ENCODE measurements around the gene IL36B. TPM values are rescaled to one million over a fixed set of nuclear protein-coding genes. Genes with fewer than 3 reads are reported as not detected.

Gene IL36B
- total RNA-seq, 4 donors from 2014 or later = not detected

DNA sequence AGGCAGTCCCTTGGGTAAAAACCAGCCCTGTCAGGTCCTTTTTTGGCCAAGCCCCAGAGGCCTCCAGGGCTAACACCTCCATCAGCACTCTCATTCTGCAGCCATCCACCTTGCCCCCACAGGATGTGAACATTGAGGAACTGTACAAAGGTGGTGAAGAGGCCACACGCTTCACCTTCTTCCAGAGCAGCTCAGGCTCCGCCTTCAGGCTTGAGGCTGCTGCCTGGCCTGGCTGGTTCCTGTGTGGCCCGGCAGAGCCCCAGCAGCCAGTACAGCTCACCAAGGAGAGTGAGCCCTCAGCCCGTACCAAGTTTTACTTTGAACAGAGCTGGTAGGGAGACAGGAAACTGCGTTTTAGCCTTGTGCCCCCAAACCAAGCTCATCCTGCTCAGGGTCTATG lies 22.4 kb upstream of the IL36B start:
- no peaks in the 10 kb centered on the region for H3K36me3 ChIP-seq
- no peak for DNase-seq
- intact Hi-C loops (cut with DNase I; ENCODE audit: low total_unique reads) = no loop called here
- H3K9me3 ChIP-seq = no peaks in the 10 kb centered on the region
- H3K27ac ChIP-seq = no peak overlapping the region
- TF ChIP-seq, protein P1, sequence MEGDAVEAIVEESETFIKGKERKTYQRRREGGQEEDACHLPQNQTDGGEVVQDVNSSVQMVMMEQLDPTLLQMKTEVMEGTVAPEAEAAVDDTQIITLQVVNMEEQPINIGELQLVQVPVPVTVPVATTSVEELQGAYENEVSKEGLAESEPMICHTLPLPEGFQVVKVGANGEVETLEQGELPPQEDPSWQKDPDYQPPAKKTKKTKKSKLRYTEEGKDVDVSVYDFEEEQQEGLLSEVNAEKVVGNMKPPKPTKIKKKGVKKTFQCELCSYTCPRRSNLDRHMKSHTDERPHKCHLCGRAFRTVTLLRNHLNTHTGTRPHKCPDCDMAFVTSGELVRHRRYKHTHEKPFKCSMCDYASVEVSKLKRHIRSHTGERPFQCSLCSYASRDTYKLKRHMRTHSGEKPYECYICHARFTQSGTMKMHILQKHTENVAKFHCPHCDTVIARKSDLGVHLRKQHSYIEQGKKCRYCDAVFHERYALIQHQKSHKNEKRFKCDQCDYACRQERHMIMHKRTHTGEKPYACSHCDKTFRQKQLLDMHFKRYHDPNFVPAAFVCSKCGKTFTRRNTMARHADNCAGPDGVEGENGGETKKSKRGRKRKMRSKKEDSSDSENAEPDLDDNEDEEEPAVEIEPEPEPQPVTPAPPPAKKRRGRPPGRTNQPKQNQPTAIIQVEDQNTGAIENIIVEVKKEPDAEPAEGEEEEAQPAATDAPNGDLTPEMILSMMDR (IDR thresholded peaks at IDR 0.05) = no peak
- TF ChIP-seq POLR2A (IDR thresholded peaks at IDR 0.05) = no peak
- no peaks in the 10 kb centered on the region for H3K27me3 ChIP-seq
- H3K4me1 ChIP-seq = no peaks in the 10 kb centered on the region
- H3K4me3 ChIP-seq = no peak overlapping the region

DNA sequence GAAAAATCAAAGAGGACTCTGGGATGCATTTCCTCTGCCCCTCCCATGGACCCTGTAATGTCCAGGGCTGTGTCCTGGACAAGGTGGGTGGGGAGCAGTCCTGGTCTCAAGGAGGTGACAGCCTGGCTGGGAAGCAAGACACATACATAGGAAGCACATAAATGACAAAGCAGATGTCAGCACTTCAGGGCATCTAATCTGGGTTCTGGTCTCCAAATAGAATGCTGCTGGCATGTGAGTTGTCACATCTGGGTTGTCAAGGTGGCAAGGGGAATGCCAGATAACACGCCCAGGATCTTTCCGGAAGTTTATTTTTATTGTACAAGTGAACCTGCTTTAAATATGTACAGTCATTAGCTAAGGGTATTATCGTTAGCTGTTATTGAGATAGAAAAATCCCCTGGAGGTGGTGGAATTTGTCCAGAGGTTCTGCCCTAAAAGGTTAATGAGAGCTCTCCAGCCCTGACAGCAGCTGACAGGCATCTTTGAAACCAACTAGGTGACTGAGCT lies 20.7 kb upstream of the IL36B start:
- no peak for DNase-seq
- H3K4me3 ChIP-seq = no peak overlapping the region
- no peaks in the 10 kb centered on the region for H3K4me1 ChIP-seq
- H3K36me3 ChIP-seq = no peaks in the 10 kb centered on the region
- no peaks in the 10 kb centered on the region for H3K27me3 ChIP-seq
- intact Hi-C loops (cut with DNase I; ENCODE audit: low total_unique reads) = no loop called here
- no peak overlapping the region for H3K27ac ChIP-seq
- TF ChIP-seq, protein P1 (IDR thresholded peaks at IDR 0.05) = no peak
- no peak for TF ChIP-seq POLR2A (IDR thresholded peaks at IDR 0.05)
- no peaks in the 10 kb centered on the region for H3K9me3 ChIP-seq

DNA sequence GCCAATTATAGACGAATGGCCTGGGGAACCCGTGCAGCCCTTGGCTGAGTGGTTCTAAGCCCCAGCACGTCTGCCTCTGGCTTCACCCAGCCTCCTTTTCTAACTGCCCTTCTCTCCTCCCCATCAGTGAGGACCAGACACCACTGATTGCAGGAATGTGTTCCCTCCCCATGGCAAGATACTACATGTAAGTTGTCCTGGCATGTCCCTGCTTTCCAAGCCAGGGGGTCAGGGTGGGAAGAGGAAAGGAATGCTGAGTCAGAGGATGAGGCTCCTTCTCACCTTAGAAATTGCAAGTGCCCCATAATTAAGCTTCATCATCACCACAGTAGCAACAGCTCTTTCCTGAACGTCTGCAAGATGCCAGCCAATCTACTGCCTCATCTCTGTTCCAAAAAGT lies 19.9 kb upstream of the IL36B start:
- intact Hi-C loops (cut with DNase I; ENCODE audit: low total_unique reads) = no loop called here
- Histone ChIP-seq H3K4me3 (no peak overlapping the region), H3K27ac (no peak overlapping the region), H3K9me3 (no peaks in the 10 kb centered on the region), H3K27me3 (no peaks in the 10 kb centered on the region), H3K36me3 (no peaks in the 10 kb centered on the region), H3K4me1 (no peaks in the 10 kb centered on the region)
- TF ChIP-seq POLR2A (IDR thresholded peaks at IDR 0.05) = no peak
- TF ChIP-seq, protein P1 (IDR thresholded peaks at IDR 0.05) = no peak
- DNase-seq = no peak

DNA sequence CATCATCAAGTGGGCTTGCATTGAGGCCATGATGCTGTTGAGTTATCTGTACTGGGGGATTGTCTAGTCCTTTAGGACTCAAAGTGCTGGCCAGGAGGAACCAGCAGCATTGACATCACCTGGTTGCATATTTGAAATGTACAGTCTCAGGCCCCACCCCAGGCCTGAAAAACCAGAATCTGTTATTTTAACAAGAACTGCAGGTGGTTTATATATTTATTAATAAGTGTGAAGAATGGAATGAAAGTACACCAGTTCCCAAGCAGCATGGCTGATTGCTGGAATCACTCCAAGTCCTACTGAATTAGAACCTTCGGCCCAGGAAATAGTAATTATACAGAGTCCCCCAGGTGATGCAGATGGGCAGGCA lies 17.9 kb upstream of the IL36B start:
- Histone ChIP-seq H3K4me3 (no peak overlapping the region), H3K9me3 (no peaks in the 10 kb centered on the region), H3K36me3 (no peaks in the 10 kb centered on the region), H3K4me1 (no peaks in the 10 kb centered on the region), H3K27me3 (no peaks in the 10 kb centered on the region), H3K27ac (no peak overlapping the region)
- TF ChIP-seq, protein P1 (IDR thresholded peaks at IDR 0.05) = no peak
- TF ChIP-seq POLR2A (IDR thresholded peaks at IDR 0.05) = no peak
- intact Hi-C loops (cut with DNase I; ENCODE audit: low total_unique reads) = no loop called here
- no peak for DNase-seq

DNA sequence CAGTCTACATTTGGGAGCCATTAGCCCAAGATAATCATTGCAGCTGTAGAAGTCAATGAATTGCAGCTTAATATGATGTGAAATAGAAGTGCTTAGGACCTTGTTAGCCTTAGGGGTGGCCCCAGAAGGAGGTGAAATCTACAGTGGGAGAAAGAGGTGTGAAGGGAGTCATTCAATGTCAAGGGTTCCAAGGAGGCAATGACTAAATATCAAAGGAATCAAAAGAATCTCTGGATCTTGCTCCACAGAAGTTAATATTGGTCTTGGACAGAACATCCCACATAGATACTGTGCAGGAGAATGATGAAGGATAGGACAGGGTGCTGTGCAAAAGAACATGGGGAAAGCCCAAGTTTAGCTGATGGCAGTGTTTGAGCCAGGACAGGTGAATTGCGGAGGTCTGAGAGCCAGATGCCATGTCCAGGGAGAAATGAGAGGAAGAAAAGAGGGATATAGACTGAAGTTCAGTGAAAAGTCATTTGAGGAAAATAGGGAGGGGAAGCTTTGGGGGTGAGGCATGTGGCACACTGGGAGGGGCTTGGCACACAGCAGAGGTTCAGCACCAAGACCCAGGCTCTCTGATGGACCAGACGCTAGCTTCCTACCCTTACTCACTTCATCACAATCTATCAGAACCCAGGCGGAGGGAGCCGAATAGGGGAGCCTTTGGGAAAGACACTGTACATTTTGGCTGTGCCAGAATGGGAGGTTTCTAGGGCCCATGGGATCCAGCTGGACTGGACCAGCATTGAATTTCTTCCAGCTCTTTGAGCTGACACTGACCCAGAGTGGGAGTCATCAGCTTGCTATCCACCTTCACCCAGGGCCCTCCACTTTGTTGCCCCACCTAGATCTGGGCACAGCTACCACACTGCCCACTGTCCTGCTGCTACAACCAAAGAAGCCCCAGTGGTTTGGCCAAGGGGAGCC lies 17.3 kb upstream of the IL36B start:
- H3K4me1 ChIP-seq = no peaks in the 10 kb centered on the region
- H3K27me3 ChIP-seq = no peaks in the 10 kb centered on the region
- no peaks in the 10 kb centered on the region for H3K9me3 ChIP-seq
- no peak overlapping the region for H3K27ac ChIP-seq
- H3K4me3 ChIP-seq = no peak overlapping the region
- DNase-seq = no peak
- intact Hi-C loops (cut with DNase I; ENCODE audit: low total_unique reads) = no loop called here
- no peak for TF ChIP-seq POLR2A (IDR thresholded peaks at IDR 0.05)
- TF ChIP-seq, protein P1 (IDR thresholded peaks at IDR 0.05) = no peak
- no peaks in the 10 kb centered on the region for H3K36me3 ChIP-seq

All from uterus (tissue), 4 donors.